EL (cell line): ENCODE data around the gene EML1.

Source experiments
- DNase-seq: peaks from one replicate; pipeline ENCODE4 v3.0.0-alpha.2; 2016

Gene EML1

DNA sequence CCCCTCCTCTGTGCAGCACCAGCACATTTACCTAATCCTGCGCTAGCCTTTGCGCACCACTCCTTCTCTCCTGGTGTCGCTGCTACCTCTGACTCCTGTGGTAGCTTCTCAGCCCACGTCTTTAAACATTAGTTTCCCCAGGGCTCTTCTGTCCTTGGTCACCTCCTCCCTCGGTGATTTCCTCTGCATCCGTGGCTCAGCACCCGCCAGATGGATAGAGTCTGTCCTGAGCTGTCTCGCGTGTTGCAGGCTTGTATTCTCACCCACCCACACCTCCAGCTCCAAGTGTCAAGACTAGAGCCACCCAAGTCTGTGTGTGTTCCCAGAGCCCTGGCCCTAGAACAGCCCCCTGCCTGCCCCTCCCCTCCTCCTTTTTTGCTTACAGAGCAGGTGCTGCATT, 83.2 kb downstream of the EML1 start:
- no peak for DNase-seq

DNA sequence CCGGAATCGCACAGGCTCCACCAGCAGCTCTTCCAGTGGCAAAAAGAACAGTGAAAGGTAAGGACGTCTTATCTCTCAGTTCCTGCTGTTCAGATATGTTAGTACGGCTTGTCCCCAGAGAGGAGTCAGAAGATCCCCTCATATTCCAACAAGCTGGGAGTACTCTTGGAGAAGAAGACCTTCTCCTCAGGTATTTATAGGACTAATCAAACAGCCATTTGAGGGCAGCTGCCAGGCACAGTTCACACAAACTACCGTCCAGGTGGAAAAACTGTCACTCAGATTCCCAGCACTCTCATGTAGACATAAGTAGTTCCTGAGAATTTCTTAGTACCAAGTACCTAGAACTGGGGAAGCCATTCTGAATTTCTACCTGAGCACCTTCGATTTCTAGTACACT, 85.3 kb downstream of the EML1 start:
- no peak for DNase-seq

DNA sequence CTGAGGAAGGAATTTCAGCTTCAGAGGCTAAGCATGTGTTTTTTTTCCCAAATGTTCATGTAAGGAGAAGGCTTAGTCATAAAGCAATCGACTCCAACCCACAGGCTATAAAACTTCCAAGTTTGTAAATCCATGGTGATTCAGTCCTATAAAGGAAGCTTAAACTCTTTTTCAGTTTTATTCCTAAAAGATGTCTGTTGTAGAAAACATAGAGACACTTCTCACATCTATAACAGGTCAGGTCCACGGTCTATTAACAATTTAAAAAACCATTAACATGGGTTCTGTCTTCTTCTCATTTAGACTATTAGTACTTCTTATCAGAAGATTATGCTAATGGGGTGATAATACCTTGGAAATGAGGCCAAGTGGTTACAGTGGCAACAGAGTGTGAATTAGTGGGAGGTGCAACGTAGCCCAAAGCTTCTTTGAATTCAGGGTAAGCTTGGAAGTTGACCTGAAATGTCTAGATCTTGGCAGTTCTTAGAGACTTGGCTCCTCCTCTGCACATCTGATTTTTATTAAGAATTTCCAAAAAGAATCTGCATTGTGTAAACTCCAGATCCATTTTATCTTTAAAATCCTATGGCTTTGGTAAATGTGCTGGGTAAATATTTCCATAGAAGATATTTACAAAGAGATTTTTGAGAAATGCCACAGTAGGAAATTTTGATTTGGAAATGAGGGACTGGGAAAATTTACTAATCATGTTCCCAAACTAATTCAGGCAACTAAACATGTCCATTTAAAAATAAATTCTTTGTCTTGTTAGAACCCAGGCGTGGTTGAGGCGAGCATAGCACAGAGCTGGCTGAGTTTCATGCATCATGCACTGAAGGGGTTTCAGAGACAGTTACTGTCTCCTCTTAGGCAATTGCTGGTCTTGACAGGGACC, 86.4 kb downstream of the EML1 start:
- DNase-seq, result peak; percentile 76

DNA sequence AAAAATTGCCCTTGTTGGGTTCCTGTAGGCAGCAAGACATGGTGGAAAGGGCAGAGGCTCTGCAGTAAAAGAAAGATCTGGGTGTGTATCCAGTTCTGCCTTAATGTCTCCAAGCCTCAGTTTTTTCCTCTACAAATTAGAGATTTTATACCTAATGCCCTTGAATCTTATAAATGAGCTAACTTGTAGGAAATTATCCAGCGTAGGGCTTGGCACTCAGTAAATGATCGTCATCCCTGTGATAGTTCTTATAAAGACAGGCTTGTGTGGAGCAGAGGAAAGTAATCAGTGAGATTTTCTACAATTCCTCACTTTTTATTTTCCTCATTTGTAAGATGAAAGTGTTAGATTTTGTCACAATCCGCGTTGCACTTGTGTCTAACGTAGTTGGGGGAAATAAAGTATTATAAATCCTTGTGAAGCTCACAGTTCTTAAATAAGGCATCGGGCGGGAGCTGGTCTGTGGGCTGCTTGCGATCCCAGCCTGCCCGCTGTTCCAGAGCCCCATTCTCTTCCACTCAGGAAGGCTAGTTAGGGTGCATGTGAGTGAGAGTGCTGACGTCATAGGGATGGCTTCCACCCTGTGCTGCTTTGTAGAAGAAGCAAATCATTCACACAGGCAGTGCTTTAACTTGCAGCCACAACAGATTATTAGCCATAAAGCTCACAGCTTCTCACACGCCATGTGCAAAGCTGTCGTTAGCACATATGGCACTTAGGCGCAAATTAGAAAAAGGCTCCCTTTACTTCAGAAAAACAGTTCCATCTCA, 87.6 kb downstream of the EML1 start:
- peak; percentile 13 for DNase-seq

DNA sequence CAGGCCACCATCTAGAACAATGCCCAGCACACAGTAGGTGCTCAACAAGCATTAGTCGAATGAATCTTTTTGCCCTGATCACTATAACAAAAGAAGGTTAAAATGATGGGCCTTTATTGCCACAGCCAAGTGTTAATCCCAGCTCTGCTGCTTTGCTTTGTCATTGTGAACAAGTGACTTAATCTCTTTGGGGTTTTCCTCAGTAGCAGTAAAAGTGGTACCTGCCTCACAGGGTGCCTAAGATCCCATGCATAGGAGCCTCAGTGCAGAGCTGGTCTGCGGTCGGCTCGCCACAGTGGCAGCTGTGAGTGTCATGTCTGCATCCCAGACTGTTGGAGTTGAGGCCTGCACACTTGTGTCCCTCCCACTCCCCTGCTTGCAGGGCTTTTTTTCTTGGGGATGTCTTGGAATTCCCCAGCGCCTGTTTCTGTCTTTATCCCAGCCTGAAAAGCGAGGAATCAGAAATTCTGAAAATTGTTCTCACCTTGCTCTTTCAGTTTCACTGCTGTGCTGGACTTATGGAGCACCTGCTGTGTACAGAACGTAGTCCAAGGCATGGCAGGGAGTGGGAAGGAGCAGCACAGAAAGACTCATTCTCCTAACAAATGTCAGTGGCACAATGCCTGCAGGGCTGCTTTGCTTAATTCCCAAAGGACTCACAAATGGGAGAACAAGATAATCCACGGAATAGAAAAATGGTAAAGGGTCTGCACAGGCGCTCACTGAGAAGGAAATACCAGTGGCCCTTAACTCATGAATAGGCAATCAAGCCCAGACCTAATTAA, 90.8 kb downstream of the EML1 start:
- DNase-seq, result no peak

DNA sequence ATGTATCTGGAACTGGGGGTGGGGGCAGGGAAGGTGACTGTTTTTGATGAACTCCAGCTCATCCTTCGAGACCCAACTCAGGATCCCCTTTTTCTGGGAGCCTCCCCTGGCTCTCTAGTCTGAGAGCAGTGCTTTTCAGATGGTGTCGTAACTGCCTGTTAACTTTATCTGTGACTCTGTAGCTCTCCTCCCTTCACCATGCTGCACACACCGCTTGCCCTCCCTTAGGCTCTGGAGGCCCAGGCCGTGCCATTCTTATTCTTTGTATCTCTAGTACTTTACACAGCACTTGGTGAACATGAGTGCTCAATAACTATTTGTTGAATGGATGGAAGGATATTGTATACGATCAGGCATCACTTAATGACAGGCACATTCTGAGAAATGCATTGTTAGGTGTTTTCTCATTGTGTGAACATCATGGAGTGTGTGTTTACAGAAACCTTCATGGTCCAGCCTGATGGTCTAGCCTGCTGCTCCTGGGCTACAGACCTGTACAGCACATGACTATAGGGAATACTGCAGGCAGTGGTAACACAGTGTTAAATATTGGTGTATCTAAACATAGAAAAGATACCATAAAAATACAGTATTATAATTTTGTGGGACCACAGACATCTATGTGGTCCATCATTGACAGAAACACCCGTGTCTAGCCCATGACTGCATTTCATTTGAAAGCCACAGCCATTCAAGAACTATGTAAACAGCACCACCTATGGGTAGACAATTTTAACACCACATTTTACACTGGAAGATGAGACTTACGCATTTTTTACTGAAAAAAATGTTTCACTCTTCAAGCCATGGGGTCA, 91.8 kb downstream of the EML1 start:
- peak; percentile 65 for DNase-seq

DNA sequence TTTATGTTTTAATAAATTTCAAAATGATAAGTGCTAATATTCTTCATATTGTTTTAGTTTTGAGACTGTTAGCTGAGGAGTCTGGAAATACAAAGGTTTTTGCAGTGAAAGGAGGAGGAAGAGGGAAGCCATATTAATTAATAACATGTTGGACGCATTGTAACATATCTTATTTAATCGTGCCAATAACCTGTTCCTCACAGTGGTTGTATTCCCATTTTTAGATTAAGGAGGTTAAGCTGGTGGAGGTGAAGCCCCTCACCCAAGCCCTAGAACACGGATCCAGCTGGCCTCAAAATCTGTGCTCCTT, 92.4 kb downstream of the EML1 start:
- no peak for DNase-seq

DNA sequence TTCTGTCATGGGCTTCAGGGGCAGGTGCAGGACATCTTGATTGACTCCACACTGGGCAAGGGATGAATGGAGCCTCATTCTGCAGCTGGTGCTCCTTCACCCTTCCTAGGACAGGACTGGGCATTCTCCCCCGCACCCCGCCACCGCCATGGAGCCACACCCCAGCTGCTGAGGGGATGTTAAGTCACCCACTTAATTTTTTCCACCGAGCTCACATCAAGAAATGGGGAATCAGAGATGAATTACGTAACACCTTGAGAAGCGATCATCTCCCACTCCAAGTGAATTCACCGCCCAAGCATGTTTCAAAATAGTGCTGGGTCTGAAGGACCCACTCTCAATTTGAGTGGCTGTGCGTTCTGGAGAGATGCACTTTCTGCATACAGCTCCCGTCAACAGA, 94.2 kb downstream of the EML1 start:
- DNase-seq, result no peak

DNA sequence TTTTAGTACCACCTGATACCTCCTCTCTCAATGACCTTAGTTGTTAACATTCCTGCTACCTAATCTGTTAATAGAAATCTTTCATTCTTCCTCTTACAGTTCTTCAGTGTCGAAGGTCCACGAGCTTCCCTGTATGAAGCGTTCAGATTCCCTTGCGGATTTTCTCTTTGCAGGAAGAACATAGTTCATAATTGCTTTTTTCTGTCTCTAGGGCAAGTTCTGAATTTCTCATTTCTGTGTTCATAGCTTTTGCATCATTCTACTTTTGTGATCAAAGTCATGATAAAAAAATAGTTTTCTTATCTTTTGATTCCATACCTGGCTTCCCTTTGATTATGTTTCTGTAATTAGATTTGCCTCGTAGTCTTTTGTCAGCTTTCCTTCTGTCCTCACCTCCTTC, 94.9 kb downstream of the EML1 start:
- DNase-seq, result no peak

DNA sequence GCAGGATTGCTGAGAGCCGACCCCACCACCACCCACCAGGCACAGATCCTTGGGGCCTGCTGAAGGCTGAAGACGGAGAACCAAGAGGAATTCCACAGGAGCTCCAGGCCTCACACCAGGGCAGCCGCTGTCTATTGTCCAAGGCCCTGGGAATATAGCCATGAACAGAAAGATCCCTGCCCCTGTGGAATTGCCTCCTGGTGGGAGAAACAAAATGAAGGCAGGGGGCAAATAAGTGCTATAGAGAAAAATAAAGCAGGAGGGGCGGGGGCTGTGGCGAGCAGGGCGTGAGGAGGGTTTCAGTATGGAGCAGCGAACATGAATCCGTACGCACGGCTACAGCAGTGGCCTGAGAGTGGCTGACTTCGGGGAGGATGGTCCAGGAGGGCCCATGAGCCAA, 96.1 kb downstream of the EML1 start:
- DNase-seq, result no peak

DNA sequence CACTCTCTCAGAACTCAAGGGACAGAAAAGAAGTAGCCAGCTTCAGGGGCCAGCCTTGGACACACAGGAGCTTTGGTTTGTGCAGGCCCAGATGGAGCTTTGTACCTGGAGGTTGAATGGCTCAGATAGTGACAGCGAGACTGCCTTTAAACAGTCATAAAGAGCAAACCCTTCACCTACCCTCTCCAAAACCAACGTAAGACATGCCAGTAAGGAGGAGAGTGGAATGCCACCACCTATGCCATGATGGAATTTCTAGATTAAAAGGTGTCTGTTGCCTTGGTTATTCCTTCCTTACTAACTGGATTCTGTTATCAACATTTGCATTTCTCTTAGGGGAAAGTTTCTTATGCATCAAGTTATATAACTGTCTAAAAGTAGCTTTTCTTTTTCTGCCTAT, 98.1 kb downstream of the EML1 start:
- DNase-seq, result no peak

DNA sequence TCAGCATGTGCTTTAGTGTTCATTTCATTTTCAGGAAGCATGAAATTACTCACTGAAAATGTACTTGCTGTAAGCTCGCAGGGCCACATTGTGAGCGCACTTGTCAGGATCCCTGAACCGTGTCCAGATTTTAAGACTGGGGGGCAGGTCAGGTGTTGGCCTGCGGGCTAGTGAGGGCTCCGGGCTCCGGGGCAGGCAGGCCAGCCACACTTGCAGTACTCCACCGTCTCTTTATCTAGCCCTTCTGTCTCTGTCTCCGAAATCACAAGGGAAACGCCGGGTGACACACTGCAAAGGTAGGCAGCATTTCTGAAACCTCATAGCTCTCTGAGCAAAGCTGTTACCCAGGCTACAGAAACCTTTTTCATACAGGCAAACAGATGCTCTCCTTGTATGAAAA, 98.7 kb downstream of the EML1 start:
- DNase-seq, result no peak

DNA sequence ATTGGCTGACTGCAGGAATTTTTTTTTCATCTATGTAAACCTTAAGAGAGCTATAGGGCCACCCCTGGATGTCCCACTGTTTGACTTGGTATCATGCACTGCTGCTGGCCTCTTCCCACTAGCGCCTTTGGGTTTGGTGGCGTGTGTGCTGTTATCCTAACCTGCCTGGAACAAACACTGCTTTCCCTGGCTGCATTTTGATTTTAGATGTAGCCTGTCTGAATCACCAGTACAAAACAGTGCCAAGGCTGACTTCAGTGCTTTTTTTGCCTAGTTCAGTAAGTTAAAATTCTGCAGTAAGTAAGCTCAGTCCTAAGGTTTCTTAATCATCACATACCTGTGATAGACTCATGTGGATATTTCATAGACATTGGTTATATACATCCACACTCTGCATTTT, 99.2 kb downstream of the EML1 start:
- no peak for DNase-seq

DNA sequence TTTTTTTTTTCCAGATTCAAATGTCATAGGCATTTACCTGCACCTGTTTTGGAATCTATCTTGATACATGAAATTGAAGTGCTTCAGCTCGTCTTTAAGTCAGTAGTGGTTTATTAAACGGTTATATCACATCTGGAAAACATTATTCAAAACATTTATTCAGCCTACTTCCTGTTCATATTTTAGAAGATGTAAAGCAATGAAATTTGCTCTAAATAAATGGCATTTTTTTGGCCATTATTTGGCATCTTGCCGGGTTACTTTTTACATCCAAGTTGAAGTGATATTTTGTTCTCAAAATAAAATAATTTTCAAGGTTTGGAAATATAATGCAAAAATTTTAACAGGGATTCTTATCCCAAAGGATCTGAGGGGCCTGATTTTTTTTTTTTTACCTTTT, 103.1 kb downstream of the EML1 start:
- DNase-seq, result no peak

DNA sequence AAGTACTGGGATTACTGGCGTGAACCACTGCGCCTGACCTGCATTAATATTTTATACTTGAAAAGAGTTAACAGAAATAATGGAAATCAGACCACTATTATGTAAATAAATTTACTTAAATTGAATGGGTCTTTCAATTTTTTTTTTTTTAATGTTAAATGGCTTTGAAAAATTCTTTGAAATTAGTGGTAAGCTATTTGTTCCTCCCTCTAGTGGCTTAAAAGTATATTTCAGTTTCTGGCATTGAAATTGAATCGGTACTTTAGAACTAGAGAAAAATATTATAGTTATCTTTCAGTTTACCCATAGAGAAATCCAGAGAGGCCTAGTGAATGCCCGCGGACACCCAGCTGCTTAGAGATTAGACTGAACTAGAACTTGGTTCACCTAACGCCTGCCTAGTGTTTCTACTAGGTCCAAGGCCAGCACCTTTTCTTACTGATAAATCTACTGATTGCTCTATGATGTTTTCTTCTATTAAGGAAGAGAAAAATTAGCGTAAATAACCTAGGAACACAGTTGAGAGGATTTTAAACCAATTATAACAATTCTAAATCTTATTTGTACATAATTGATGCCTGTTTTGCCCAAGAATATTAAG, 106.5 kb downstream of the EML1 start:
- DNase-seq, result peak; percentile 31

DNA sequence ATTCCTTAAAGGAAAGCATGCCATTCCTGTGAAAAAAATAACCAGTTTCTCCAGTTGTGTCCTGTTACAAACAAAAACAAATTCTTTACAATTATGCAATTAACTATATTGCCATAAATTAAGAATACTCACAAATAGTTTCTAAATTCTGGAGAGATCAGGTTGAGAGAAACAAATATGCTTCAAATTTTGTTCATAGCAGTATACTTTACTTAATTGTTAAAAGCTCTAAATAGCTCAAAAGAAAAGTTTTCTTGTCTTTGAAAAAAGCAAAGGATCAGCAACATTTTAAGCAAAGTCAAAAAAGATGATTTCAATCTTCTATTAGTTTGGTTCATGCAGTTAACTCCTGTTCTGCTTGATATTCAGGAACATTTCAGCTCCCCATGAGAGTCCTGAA, 109.7 kb downstream of the EML1 start:
- DNase-seq, result no peak

DNA sequence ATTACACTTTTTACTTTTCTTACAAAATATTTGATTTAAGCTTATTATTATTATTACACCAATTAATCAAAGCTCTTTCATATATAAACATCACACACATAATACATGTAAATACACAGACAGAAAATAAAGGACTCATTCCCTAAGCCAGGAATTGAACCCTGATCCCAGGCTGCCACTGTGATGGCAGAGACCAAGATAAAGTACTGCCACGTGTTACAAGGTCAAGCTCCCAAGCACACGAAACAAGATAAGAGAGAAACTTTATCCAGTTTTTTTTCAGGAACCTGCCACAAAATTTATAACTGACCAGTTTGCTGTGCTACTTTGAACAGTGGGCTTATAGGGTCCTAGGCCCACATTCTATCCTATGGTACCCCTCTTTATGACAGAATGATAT, 111.3 kb downstream of the EML1 start:
- no peak for DNase-seq

DNA sequence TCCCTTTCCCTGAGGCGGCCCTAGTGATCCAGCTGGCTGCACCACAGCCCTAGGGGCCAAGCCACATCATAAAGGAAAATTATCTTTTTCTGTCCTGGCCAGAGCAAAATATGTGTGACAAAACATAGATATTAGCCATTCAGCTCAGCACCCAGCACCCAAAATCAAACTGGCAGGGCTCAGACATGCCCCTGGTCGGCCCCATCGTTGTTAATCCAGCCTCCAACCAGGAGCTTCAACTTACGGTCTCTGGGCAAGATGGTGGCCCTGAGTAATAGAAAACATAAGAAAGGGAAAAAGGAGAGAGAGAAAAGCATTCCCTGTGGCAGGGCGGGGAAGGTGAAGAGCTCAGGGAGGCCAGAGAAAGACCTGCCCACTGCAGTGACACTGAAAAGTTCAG, 111.9 kb downstream of the EML1 start:
- no peak for DNase-seq

DNA sequence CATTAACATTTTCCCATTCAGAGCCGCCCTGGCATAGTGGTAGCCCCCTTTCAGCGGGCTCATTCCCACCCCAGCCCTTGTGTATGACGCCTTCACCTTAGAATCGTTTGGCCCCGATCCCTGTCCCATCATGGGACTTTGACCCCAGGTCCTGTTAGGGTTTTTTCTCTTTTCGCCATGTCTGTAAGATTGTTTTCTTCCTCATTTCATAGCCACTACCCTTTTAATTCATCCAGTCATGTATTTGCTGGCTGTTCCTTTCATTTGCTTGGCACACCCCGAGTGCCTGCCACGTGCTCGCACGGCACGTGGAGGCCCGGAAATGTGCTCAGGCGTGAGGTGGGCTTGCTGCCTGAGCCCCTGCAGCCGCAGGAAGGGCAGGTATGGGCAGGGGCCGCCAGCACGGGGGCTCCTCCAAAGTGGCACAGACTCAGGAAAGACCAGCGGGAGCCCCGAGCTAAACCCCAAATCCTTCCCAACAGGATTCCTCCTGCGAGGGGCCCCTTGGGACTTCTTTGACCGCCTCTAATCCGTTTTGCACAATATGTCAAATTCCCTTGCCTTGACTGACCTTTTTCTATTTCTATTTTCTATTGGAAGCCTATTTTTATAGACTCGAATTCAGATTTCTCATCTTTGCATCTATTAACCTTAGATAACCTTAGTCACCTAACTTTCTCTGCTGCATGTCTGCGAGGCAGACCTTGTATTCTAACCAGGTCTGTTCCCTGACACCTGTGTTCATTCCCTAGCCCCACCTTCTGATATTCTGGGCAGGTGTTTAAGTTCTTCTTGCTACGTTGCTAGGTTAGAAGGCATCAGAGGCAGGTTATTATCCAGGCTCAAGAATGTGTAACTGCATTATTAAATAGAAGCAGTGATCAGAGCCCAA, 114.8 kb downstream of the EML1 start:
- no peak for DNase-seq

DNA sequence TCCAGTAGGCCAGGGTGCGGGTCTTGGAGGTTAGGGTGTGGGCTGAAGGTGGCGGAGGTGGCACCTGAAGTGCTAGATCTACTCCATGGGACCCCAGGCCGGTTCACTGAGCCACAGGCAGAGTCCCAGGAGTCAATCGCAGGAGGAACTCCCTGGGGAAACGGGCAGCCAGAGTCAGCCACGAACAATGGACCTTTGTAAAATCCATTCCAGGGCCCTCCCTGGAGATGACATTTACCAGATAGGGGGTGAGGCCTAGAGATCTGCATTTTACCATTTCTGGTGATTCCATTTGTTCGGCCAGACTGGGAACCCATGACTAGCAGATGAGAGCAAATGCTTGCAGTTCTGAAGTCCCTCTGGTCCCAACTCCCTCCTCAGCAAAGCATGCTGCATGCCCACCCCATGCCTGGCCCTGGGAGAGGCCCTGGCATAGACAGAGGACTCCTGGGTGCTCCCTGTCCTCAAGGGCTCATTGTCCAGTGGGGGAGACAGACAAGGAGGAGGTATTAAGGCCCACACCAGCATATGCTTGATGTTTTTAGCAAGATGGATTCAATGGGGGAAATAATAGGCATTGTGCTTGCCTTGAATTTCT, 115.5 kb downstream of the EML1 start:
- no peak for DNase-seq

DNA sequence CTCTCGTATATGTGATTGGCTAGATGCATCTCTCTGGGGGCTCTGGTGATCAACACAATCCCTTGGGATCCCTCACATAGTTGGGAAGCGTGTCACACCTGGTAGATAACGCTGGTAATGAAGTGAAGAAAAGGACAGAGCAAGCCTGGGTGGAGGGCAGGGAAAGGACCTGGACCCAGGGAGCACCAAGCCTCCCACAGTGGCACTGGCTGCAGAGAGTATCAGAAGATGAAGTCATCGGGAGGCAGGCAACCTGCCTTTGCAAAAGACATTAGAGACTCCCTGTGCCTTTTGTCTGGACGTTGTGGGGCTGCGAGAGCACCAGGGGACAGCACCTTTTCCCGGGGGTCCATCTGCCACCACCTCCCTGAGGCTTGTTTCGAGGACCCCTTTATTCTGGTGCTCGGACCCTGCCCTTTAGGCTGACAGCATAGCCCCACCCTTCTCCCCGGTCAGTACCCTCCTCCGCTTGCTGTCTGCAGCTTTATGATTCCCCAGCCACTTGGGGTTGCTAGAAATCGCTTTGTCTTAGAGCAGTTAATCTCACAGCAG, 116.4 kb downstream of the EML1 start:
- DNase-seq, result peak; percentile 18
